IMR-90 (cell line): ENCODE results near the gene SLC4A5. TPM values are rescaled to one million over a fixed set of nuclear protein-coding genes. Genes with fewer than 3 reads are reported as not detected.

ENCODE experiments used
- ATAC-seq: fragments of 200-7000 bp; cut with Tn5 transposase; 2 replicates; pipeline ENCODE4 v1.9.1; 2020; ENCODE audit warnings: low read depth, mild to moderate bottlenecking, moderate library complexity
- BruUV-seq: library from RNA; stranded (reverse); fragments of 400-500 nt; replicated peaks from 2 replicates; lab custom pipeline; 2021; lab: Mats Ljungman, UMichigan
- CTCF ChIA-PET: fragments of 300-600 bp; formaldehyde crosslinking; extraction: SDS; loops from one replicate; lab custom pipeline; 2021; ENCODE audit warnings: antibody characterized with exemption; lab: Yijun Ruan, JAX
- POLR2A ChIA-PET: fragments of 300-600 bp; sonication (Branson Sonifier 250); formaldehyde crosslinking; loops from one replicate; lab custom pipeline; 2022; ENCODE audit warnings: antibody characterized with exemption; ENCODE audit not compliant: unreplicated experiment; lab: Charles Lee
- DNase-seq: peaks from one replicate; pipeline ENCODE4 v3.0.0; 2013
- H2AFZ ChIP-seq: replicated peaks from 2 replicates; pipeline ENCODE3; 2013; ENCODE audit warnings: low read length, mild to moderate bottlenecking; ENCODE audit not compliant: poor library complexity
- H2AK5ac ChIP-seq: 2 replicates; pipeline ENCODE4 v1.6.1; 2013; ENCODE audit warnings: low read depth, low read length, inconsistent platforms
- H2AK9ac ChIP-seq: replicated peaks from 2 replicates; pipeline ENCODE3; 2013; ENCODE audit warnings: mild to moderate bottlenecking, low read depth, low read length, moderate library complexity; ENCODE audit not compliant: poor library complexity
- H2BK120ac ChIP-seq: 2 replicates; pipeline ENCODE4 v1.6.1; 2013; ENCODE audit warnings: low read depth, low read length, inconsistent platforms
- H2BK15ac ChIP-seq: 3 replicates; pipeline ENCODE4 v1.6.1; 2013; ENCODE audit warnings: low read depth, low read length, inconsistent platforms
- H2BK20ac ChIP-seq: 2 replicates; pipeline ENCODE4 v1.6.1; 2013; ENCODE audit warnings: low read depth, mild to moderate bottlenecking, inconsistent platforms, low read length, moderate library complexity
- H2BK5ac ChIP-seq: 2 replicates; pipeline ENCODE4 v1.6.1; 2013; ENCODE audit warnings: mild to moderate bottlenecking, low read depth, low read length, inconsistent platforms; ENCODE audit not compliant: poor library complexity, severe bottlenecking
- H3K14ac ChIP-seq: replicated peaks from 2 replicates; pipeline ENCODE4 v1.6.1; 2013; ENCODE audit warnings: low read depth, low read length, inconsistent platforms
- H3K18ac ChIP-seq: 2 replicates; pipeline ENCODE4 v1.6.1; 2013; ENCODE audit warnings: low read depth, low read length, control low read depth
- H3K23ac ChIP-seq: 2 replicates; pipeline ENCODE4 v1.6.1; 2013; ENCODE audit warnings: low read depth, low read length, inconsistent platforms
- H3K27ac ChIP-seq: 2 replicates; pipeline ENCODE4 v1.5.1; 2013; ENCODE audit warnings: mild to moderate bottlenecking, control low read depth, low read length; ENCODE audit not compliant: insufficient read depth
- H3K27me3 ChIP-seq: 2 replicates; pipeline ENCODE4 v1.6.1; 2013; ENCODE audit warnings: low read length; ENCODE audit not compliant: control insufficient read depth, insufficient read depth
- H3K36me3 ChIP-seq: 2 replicates; pipeline ENCODE4 v1.6.1; 2013; ENCODE audit warnings: low read length, mixed read lengths; ENCODE audit not compliant: control insufficient read depth, insufficient read depth
- H3K4ac ChIP-seq: 2 replicates; pipeline ENCODE4 v1.6.1; 2013; ENCODE audit warnings: low read depth, low read length, inconsistent platforms
- H3K4me1 ChIP-seq: 2 replicates; pipeline ENCODE4 v1.6.1; 2013; ENCODE audit warnings: low read length, mixed read lengths; ENCODE audit not compliant: control insufficient read depth, insufficient read depth
- H3K4me2 ChIP-seq: 2 replicates; pipeline ENCODE4 v1.6.1; 2013; ENCODE audit warnings: low read depth, mild to moderate bottlenecking, control low read depth, low read length, moderate library complexity
- H3K4me3 ChIP-seq: 2 replicates; pipeline ENCODE4 v1.5.1; 2013; ENCODE audit warnings: low read depth, mild to moderate bottlenecking, control low read depth, low read length, moderate library complexity; ENCODE audit not compliant: insufficient read depth
- H3K56ac ChIP-seq: 2 replicates; pipeline ENCODE4 v1.6.1; 2013; ENCODE audit warnings: low read length, inconsistent platforms; ENCODE audit not compliant: insufficient read depth; ENCODE audit errors: extremely low read depth
- H3K79me1 ChIP-seq, 2 experiments: 2 replicates each; pipeline ENCODE4 v1.6.1; 2013; ENCODE audit warnings: low read length in 2 of 2, inconsistent platforms in 1 of 2, low read depth in 1 of 2
- H3K9ac ChIP-seq: 2 replicates; pipeline ENCODE4 v1.6.1; 2013; ENCODE audit warnings: low read depth, low read length, control low read depth
- H3K9me1 ChIP-seq: 2 replicates; pipeline ENCODE4 v1.6.1; 2013; ENCODE audit warnings: low read length, inconsistent platforms; ENCODE audit not compliant: insufficient read depth
- H3K9me3 ChIP-seq: 2 replicates; pipeline ENCODE4 v1.6.1; 2013; ENCODE audit warnings: low read length; ENCODE audit not compliant: control insufficient read depth, insufficient read depth
- H4K20me1 ChIP-seq: 2 replicates; pipeline ENCODE4 v1.6.1; 2013; ENCODE audit warnings: low read length, inconsistent platforms; ENCODE audit not compliant: insufficient read depth
- H4K5ac ChIP-seq: 2 replicates; pipeline ENCODE4 v1.6.1; 2013; ENCODE audit warnings: mild to moderate bottlenecking, low read depth, low read length, control low read depth
- H4K8ac ChIP-seq, 2 experiments: 2 replicates each; pipeline ENCODE4 v1.6.1; 2013; ENCODE audit warnings: low read depth in 2 of 2, low read length in 2 of 2, control low read depth in 1 of 2, inconsistent platforms in 1 of 2
- H4K91ac ChIP-seq: 2 replicates; pipeline ENCODE4 v1.6.1; 2013; ENCODE audit warnings: low read depth, low read length, inconsistent platforms; ENCODE audit not compliant: insufficient read depth
- BHLHE40 ChIP-seq: fragments of 150-350 bp; IDR thresholded peaks from 2 replicates; pipeline ENCODE4 v1.6.1; 2016; ENCODE audit warnings: mild to moderate bottlenecking, low read depth, low read length
- CEBPB ChIP-seq: IDR thresholded peaks from 2 replicates; pipeline ENCODE4 v1.6.1; 2012; ENCODE audit warnings: low read depth, low read length, improper control_type of control experiment
- CHD1 ChIP-seq: IDR thresholded peaks from 2 replicates; pipeline ENCODE4 v1.6.1; 2012; ENCODE audit warnings: low read depth, low read length, improper control_type of control experiment
- FOS ChIP-seq: fragments of 150-350 bp; IDR thresholded peaks from 2 replicates; pipeline ENCODE4 v1.6.1; 2016; ENCODE audit warnings: low read depth, low read length
- MAFK ChIP-seq: IDR thresholded peaks from 2 replicates; pipeline ENCODE4 v1.6.1; 2012; ENCODE audit warnings: low read depth, low read length, improper control_type of control experiment
- MAZ ChIP-seq: IDR thresholded peaks from 2 replicates; pipeline ENCODE4 v1.6.1; 2012; ENCODE audit warnings: low read depth, mild to moderate bottlenecking, low read length, improper control_type of control experiment, moderate library complexity, borderline replicate concordance
- MXI1 ChIP-seq: IDR thresholded peaks from 2 replicates; pipeline ENCODE4 v1.6.1; 2012; ENCODE audit warnings: low read depth, mild to moderate bottlenecking, low read length, moderate library complexity, borderline replicate concordance
- NFE2L2 ChIP-seq: fragments of 150-350 bp; IDR thresholded peaks from 2 replicates; pipeline ENCODE4 v1.6.1; 2016; ENCODE audit warnings: low read depth, mild to moderate bottlenecking, low read length
- POLR2A ChIP-seq: IDR thresholded peaks from 2 replicates; pipeline ENCODE4 v1.6.1; 2012; ENCODE audit warnings: mild to moderate bottlenecking, low read depth, low read length
- RAD21 ChIP-seq: IDR thresholded peaks from 2 replicates; pipeline ENCODE4 v1.6.1; 2012; ENCODE audit warnings: low read length, improper control_type of control experiment
- RCOR1 ChIP-seq: IDR thresholded peaks from 2 replicates; pipeline ENCODE4 v1.6.1; 2012; ENCODE audit warnings: mild to moderate bottlenecking, low read length, improper control_type of control experiment; ENCODE audit not compliant: insufficient replicate concordance
- RFX5 ChIP-seq: IDR thresholded peaks from 2 replicates; pipeline ENCODE4 v1.8.0; 2012; ENCODE audit warnings: low read depth, mild to moderate bottlenecking, low read length, moderate library complexity
- SMC3 ChIP-seq: fragments of 150-350 bp; IDR thresholded peaks from 2 replicates; pipeline ENCODE4 v1.6.1; 2016; ENCODE audit warnings: low read depth, mild to moderate bottlenecking, antibody characterized with exemption, low read length, moderate library complexity
- WGBS, 2 experiments: methylation state at CpG; one replicate each; pipeline versions ENCODE4 v1.1.5 to v1.1.7; 2013; ENCODE audit warnings: missing lambda C conversion rate in 2 of 2; ENCODE audit not compliant: insufficient read length in 1 of 2; ENCODE audit errors: extremely low coverage in 2 of 2; 5-methylcytosine and 5-hydroxymethylcytosine counted together
- dilution Hi-C: fragments of 300-500 bp; cut with HindIII; formaldehyde crosslinking; loops from one replicate; pipeline ENCODE4 v1.14.3; 2018; ENCODE audit warnings: low sequenced_read_pairs; ENCODE audit not compliant: unreplicated experiment
- in situ Hi-C: fragments of 300-500 bp; cut with MboI; formaldehyde crosslinking; loops from 3 replicates; pipeline ENCODE4 v1.14.3; 2019; ENCODE audit warnings: low sequenced_read_pairs, inconsistent platforms, mixed read lengths
- intact Hi-C: fragments of 100-400 bp; cut with micrococcal nuclease; formaldehyde crosslinking; loops from 2 replicates; pipeline ENCODE4 v1.10.0; 2022
- polyA plus RNA-seq, 3 experiments: library from polyadenylated mRNA; depleted of rRNA; stranded (reverse); fragments of >200 nt; gene quantifications; 2 replicates each; pipeline ENCODE4 v1.2.3, GENCODE V29; 2012; ENCODE audit warnings: low replicate concordance in 1 of 3
- total RNA-seq: library from RNA; depleted of rRNA; stranded (reverse); fragments of >200 nt; gene quantifications from 2 replicates; pipeline ENCODE4 v1.2.3, GENCODE V29; 2012
- TF ChIP-seq, protein P1 (sequence below): conservative IDR thresholded peaks from 2 replicates; pipeline ENCODE4 v1.5.1; 2012; ENCODE audit warnings: mild to moderate bottlenecking, low read depth, low read length, improper control_type of control experiment
- TF ChIP-seq, protein P2 (sequence below): fragments of 150-350 bp; IDR thresholded peaks from 2 replicates; pipeline ENCODE4 v1.6.1; 2016; ENCODE audit warnings: low read depth, mild to moderate bottlenecking, low read length, moderate library complexity, borderline replicate concordance
- TF ChIP-seq, protein P3 (sequence below): fragments of 150-350 bp; IDR thresholded peaks from 2 replicates; pipeline ENCODE4 v1.6.1; 2017; ENCODE audit warnings: mild to moderate bottlenecking, antibody characterized with exemption, low read length, low read depth

SLC4A5 gene
- total and polyA plus RNA-seq, 2 of the 4 experiments (the other 2 are of a cell fraction), result 0.18 to 0.22 TPM

DNA sequence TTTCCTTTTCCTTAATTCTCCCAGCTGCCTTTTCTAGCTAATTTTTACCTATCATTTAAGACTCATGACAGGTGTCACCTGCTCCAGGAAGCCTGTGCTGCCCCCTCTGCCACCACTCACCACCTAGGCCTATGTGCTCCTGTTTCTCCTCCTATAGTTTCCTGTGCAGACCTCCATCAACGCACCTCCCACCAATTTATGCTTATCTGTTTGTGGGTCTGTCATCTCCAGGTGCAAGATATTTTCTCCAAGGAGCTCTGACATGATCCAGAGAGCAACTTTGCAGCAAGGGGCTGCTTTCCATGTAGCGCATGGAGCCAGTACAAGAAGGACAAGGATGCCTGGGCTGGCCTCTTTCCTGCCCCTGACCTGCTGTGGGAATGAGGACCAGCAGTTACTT, 42.7 kb downstream of the SLC4A5 start:
- ATAC-seq, result no peak
- Histone ChIP-seq H4K91ac (no peak overlapping the region), H2BK120ac (no peak overlapping the region), H2BK20ac (no peak overlapping the region), H3K14ac (no peak overlapping the region), H2BK15ac (no peak overlapping the region), H3K4me2 (no peak overlapping the region), H3K23ac (no peak overlapping the region), H3K27me3 (peaks cover 11% of the 10 kb centered on the region), H3K36me3 (no peaks in the 10 kb centered on the region), H3K4me3 (no peak overlapping the region), H3K9me3 (peaks cover 2% of the 10 kb centered on the region; the same call in 1 of the 2 replicates), H3K9ac (no peak overlapping the region), H4K8ac (no peak overlapping the region), H3K4me1 (no peaks in the 10 kb centered on the region), H3K27ac (no peak overlapping the region), H3K56ac (no peak overlapping the region), H2AK9ac (no peak overlapping the region), H2AK5ac (no peak overlapping the region), H3K18ac (no peak overlapping the region), H2BK5ac (no peak overlapping the region), H4K5ac (no peak overlapping the region), H2AFZ (no peak overlapping the region), H4K20me1 (no peaks in the 10 kb centered on the region), H3K79me1 (no peaks in the 10 kb centered on the region), H3K4ac (no peak overlapping the region), H3K9me1 (no peaks in the 10 kb centered on the region)
- no peak for TF ChIP-seq CEBPB
- TF ChIP-seq MAFK, result no peak
- TF ChIP-seq MXI1, result no peak
- TF ChIP-seq RFX5, result no peak
- TF ChIP-seq CHD1, result no peak
- TF ChIP-seq RCOR1, result no peak
- no peak for TF ChIP-seq SMC3
- TF ChIP-seq, protein P1, sequence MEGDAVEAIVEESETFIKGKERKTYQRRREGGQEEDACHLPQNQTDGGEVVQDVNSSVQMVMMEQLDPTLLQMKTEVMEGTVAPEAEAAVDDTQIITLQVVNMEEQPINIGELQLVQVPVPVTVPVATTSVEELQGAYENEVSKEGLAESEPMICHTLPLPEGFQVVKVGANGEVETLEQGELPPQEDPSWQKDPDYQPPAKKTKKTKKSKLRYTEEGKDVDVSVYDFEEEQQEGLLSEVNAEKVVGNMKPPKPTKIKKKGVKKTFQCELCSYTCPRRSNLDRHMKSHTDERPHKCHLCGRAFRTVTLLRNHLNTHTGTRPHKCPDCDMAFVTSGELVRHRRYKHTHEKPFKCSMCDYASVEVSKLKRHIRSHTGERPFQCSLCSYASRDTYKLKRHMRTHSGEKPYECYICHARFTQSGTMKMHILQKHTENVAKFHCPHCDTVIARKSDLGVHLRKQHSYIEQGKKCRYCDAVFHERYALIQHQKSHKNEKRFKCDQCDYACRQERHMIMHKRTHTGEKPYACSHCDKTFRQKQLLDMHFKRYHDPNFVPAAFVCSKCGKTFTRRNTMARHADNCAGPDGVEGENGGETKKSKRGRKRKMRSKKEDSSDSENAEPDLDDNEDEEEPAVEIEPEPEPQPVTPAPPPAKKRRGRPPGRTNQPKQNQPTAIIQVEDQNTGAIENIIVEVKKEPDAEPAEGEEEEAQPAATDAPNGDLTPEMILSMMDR, result no peak
- no peak for TF ChIP-seq BHLHE40
- TF ChIP-seq, protein P2, sequence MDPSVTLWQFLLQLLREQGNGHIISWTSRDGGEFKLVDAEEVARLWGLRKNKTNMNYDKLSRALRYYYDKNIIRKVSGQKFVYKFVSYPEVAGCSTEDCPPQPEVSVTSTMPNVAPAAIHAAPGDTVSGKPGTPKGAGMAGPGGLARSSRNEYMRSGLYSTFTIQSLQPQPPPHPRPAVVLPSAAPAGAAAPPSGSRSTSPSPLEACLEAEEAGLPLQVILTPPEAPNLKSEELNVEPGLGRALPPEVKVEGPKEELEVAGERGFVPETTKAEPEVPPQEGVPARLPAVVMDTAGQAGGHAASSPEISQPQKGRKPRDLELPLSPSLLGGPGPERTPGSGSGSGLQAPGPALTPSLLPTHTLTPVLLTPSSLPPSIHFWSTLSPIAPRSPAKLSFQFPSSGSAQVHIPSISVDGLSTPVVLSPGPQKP, result no peak
- TF ChIP-seq MAZ, result no peak
- TF ChIP-seq RAD21, result no peak
- TF ChIP-seq POLR2A, result no peak
- TF ChIP-seq FOS, result no peak
- TF ChIP-seq, protein P3, sequence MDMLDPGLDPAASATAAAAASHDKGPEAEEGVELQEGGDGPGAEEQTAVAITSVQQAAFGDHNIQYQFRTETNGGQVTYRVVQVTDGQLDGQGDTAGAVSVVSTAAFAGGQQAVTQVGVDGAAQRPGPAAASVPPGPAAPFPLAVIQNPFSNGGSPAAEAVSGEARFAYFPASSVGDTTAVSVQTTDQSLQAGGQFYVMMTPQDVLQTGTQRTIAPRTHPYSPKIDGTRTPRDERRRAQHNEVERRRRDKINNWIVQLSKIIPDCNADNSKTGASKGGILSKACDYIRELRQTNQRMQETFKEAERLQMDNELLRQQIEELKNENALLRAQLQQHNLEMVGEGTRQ, result no peak
- no peak for TF ChIP-seq NFE2L2
- intact Hi-C loops, result no loop called here
- BruUV-seq, result no TSS peak
- CTCF ChIA-PET, result interaction anchor here (0.6 to 1.2 kb wide), 2 partner anchors 35 to 420 kb away, joined by 3 read pairs; no protein-coding TSS in a partner anchor
- WGBS, 2 experiments, result 29% methylated on average over 1 of the region's 2 CpGs; no CpG with 5 or more reads in 1 of the 2 experiments
- POLR2A ChIA-PET, result no interaction called here
- dilution Hi-C loops, result no loop called here
- in situ Hi-C loops, result no loop called here
- DNase-seq, result no peak
